Upper lobe of right lung (tissue), 1 donor: ENCODE measurements around the gene MYO7A. TPM values are rescaled to one million over a fixed set of nuclear protein-coding genes. Genes with fewer than 3 reads are reported as not detected.

Experiments used
- ATAC-seq: fragments of 200-7000 bp; cut with Tn5 transposase; one replicate; pipeline ENCODE4 v1.9.1; 2020; ENCODE audit warnings: mild to moderate bottlenecking, moderate library complexity
- DNase-seq: peaks from one replicate; pipeline ENCODE4 v3.0.0-alpha.2; 2020
- H3K27ac ChIP-seq: fragments of 200-600 bp; one replicate; pipeline ENCODE4 v1.8.0; 2022
- H3K27me3 ChIP-seq: fragments of 200-600 bp; one replicate; pipeline ENCODE4 v1.8.0; 2022; ENCODE audit warnings: mild to moderate bottlenecking
- H3K36me3 ChIP-seq: fragments of 200-600 bp; one replicate; pipeline ENCODE4 v1.8.0; 2022
- H3K4me1 ChIP-seq: fragments of 200-600 bp; one replicate; pipeline ENCODE4 v1.8.0; 2022
- H3K4me3 ChIP-seq: fragments of 200-600 bp; one replicate; pipeline ENCODE4 v1.8.0; 2022; ENCODE audit warnings: mild to moderate bottlenecking
- H3K9me3 ChIP-seq: fragments of 200-600 bp; one replicate; pipeline ENCODE4 v1.8.0; 2022
- CTCF ChIP-seq: fragments of 200-600 bp; IDR thresholded peaks from one replicate; pipeline ENCODE4 v1.8.0; 2022; ENCODE audit warnings: antibody characterized with exemption
- intact Hi-C: fragments of 100-400 bp; cut with DNase I; formaldehyde crosslinking; loops from one replicate; pipeline ENCODE4 v1.11.0; 2022
- total RNA-seq: library from RNA; stranded (reverse); fragmentation: NEBNext Ultra II Directional; extraction: Animal tissue kit (Norgen Biotek cat#: 25700); gene quantifications from one replicate; pipeline ENCODE4 v1.2.1, GENCODE V29; 2021
- donor health status: DM: no; HTN: yes; CAD: no; lungs with severe emphysema.

The MYO7A gene
- total RNA-seq, 1 donor from 2014 or later: 3.6 TPM

GRCh38 chr11:77117492-77117891 lies 10.6 kb upstream of the MYO7A start:
- no peak for DNase-seq
- TF ChIP-seq CTCF: no peak
- intact Hi-C loops: no loop called here
- Histone ChIP-seq H3K27me3 (no peaks in the 10 kb centered on the region), H3K4me3 (no peak overlapping the region), H3K9me3 (no peaks in the 10 kb centered on the region), H3K36me3 (peaks cover 8% of the 10 kb centered on the region), H3K4me1 (no peaks in the 10 kb centered on the region), H3K27ac (no peak overlapping the region)
- no peak for ATAC-seq

DNA sequence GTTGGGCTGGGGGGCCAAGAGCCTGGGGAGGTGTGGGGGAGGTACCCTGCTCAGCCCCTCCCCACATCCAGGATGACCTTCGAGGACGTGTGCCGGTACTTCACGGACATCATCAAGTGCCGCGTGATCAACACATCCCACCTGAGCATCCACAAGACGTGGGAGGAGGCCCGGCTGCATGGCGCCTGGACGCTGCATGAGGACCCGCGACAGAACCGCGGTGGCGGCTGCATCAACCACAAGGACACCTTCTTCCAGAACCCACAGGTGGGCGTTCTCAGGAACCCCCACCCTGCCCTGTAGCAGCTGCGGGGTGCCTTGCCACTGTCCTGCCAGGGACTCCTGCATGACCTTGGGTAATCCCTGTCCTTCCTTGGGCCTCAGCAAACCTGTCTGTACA lies 10.0 kb upstream of the MYO7A start:
- Histone ChIP-seq H3K36me3 (peaks cover 8% of the 10 kb centered on the region), H3K9me3 (no peaks in the 10 kb centered on the region), H3K27ac (no peak overlapping the region), H3K4me3 (no peak overlapping the region), H3K27me3 (no peaks in the 10 kb centered on the region), H3K4me1 (no peaks in the 10 kb centered on the region)
- no peak for TF ChIP-seq CTCF
- intact Hi-C loops: no loop called here
- ATAC-seq (no peak), DNase-seq (no peak)

DNA sequence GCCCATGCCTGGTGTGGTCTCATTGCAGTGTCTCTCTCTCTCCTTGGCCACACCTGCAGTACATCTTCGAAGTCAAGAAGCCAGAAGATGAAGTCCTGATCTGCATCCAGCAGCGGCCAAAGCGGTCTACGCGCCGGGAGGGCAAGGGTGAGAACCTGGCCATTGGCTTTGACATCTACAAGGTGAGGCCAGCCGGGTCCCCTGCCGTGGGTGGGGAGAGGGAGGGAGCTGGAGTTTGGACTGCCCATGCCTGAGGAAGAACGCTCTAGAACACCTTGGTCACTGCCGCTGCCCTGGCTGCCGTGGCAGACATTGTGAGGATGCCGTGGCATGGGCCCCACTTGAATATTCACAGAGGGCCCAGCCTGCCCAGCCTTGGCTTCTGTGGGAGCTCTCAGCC lies 9.1 kb upstream of the MYO7A start:
- Histone ChIP-seq H3K4me3 (no peak overlapping the region), H3K27me3 (no peaks in the 10 kb centered on the region), H3K36me3 (peaks cover 8% of the 10 kb centered on the region), H3K27ac (no peak overlapping the region), H3K9me3 (no peaks in the 10 kb centered on the region), H3K4me1 (no peaks in the 10 kb centered on the region)
- TF ChIP-seq CTCF: no peak
- no peak for ATAC-seq
- DNase-seq: no peak
- intact Hi-C loops: no loop called here

DNA sequence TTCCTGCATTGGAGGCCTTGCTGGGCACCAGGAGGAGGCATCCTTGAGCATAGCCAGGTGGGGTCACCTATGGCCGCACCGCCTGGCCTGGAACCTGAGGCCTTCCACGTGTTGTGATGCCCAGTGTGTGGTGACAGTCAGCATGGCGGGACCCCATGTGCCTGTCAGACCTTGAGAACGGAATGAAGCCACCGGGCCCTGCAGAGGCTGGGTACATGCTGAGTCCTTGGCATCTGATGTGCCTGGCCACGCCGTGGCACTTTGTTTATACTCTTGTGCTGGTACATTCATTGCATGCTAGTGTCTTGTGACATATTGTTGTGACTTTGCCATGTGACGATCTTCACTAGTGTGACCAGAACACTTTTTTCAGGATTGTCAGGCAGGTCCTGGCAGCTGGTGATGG lies 8.5 kb upstream of the MYO7A start:
- no peak overlapping the region for H3K4me3 ChIP-seq
- no peaks in the 10 kb centered on the region for H3K27me3 ChIP-seq
- H3K9me3 ChIP-seq: no peaks in the 10 kb centered on the region
- intact Hi-C loops: no loop called here
- ATAC-seq (no peak), DNase-seq (no peak)
- H3K4me1 ChIP-seq: no peaks in the 10 kb centered on the region
- no peak for TF ChIP-seq CTCF
- H3K27ac ChIP-seq: no peak overlapping the region
- H3K36me3 ChIP-seq: peaks cover 8% of the 10 kb centered on the region

GRCh38 chr11:77120571-77120970 lies 7.5 kb upstream of the MYO7A start:
- ATAC-seq (no peak), DNase-seq (no peak)
- no peaks in the 10 kb centered on the region for H3K9me3 ChIP-seq
- TF ChIP-seq CTCF: no peak
- intact Hi-C loops: no loop called here
- H3K4me3 ChIP-seq: no peak overlapping the region
- H3K4me1 ChIP-seq: no peaks in the 10 kb centered on the region
- peaks cover 8% of the 10 kb centered on the region for H3K36me3 ChIP-seq
- no peaks in the 10 kb centered on the region for H3K27me3 ChIP-seq
- no peak overlapping the region for H3K27ac ChIP-seq

GRCh38 chr11:77121096-77121640 lies 6.9 kb upstream of the MYO7A start:
- intact Hi-C loops: no loop called here
- Histone ChIP-seq H3K4me1 (no peaks in the 10 kb centered on the region), H3K4me3 (no peak overlapping the region), H3K9me3 (no peaks in the 10 kb centered on the region), H3K27me3 (no peaks in the 10 kb centered on the region), H3K36me3 (peaks cover 8% of the 10 kb centered on the region), H3K27ac (no peak overlapping the region)
- no peak for TF ChIP-seq CTCF
- ATAC-seq (no peak), DNase-seq (no peak)
